ENCODE results near the gene COX5B.

The COX5B gene

GRCh38 chr2:97656905-97657587 lies 11.2 kb downstream of the COX5B start:
- Histone ChIP-seq H3K4me2 (ENCODE audit: low read depth, low read length) (no peak overlapping the region), H3K79me2 (ENCODE audit: low read length) (peaks cover 24% of the 10 kb centered on the region), H3K9me2 (replicated peaks; ENCODE audit: insufficient read depth, low read length) (no peaks in the 10 kb centered on the region), H2AFZ (ENCODE audit: low read length) (no peak overlapping the region), H3K9me3 (replicated peaks; ENCODE audit: insufficient read depth, low read length) (no peaks in the 10 kb centered on the region), H3F3A (ENCODE audit: insufficient read depth, low read length) (no peaks in the 10 kb centered on the region; the same call in 1 of the 2 replicates), H3K36me3 (replicated peaks; ENCODE audit: insufficient read depth, low read length) (0 out of 2 replicates have a peak, but pooled peaks cover 5% of the 10 kb centered on the region), H3K27me3 (replicated peaks; ENCODE audit: insufficient read depth, low read length) (no peaks in the 10 kb centered on the region), H3K27ac (ENCODE audit: low read length) (no peak overlapping the region), H3K4me3 (ENCODE audit: low read length) (no peak overlapping the region), H4K20me1 (ENCODE audit: insufficient read depth, low read length) (no peaks in the 10 kb centered on the region), H3K4me1 (ENCODE audit: low read length) (peaks cover 3% of the 10 kb centered on the region; the same call in 1 of the 2 replicates), H3K9ac (ENCODE audit: low read length) (no peak overlapping the region)
- TF ChIP-seq, protein P1, sequence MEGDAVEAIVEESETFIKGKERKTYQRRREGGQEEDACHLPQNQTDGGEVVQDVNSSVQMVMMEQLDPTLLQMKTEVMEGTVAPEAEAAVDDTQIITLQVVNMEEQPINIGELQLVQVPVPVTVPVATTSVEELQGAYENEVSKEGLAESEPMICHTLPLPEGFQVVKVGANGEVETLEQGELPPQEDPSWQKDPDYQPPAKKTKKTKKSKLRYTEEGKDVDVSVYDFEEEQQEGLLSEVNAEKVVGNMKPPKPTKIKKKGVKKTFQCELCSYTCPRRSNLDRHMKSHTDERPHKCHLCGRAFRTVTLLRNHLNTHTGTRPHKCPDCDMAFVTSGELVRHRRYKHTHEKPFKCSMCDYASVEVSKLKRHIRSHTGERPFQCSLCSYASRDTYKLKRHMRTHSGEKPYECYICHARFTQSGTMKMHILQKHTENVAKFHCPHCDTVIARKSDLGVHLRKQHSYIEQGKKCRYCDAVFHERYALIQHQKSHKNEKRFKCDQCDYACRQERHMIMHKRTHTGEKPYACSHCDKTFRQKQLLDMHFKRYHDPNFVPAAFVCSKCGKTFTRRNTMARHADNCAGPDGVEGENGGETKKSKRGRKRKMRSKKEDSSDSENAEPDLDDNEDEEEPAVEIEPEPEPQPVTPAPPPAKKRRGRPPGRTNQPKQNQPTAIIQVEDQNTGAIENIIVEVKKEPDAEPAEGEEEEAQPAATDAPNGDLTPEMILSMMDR (IDR thresholded peaks at IDR 0.05; ENCODE audit: low read length) = no peak
- TF ChIP-seq EZH2 (optimal IDR thresholded peaks at IDR 0.05; ENCODE audit: low read depth, low read length) = no peak
- TF ChIP-seq EZH2phosphoT487 (IDR thresholded peaks at IDR 0.05; ENCODE audit: low read length) = no peak
- DNase-seq = no peak

DNA sequence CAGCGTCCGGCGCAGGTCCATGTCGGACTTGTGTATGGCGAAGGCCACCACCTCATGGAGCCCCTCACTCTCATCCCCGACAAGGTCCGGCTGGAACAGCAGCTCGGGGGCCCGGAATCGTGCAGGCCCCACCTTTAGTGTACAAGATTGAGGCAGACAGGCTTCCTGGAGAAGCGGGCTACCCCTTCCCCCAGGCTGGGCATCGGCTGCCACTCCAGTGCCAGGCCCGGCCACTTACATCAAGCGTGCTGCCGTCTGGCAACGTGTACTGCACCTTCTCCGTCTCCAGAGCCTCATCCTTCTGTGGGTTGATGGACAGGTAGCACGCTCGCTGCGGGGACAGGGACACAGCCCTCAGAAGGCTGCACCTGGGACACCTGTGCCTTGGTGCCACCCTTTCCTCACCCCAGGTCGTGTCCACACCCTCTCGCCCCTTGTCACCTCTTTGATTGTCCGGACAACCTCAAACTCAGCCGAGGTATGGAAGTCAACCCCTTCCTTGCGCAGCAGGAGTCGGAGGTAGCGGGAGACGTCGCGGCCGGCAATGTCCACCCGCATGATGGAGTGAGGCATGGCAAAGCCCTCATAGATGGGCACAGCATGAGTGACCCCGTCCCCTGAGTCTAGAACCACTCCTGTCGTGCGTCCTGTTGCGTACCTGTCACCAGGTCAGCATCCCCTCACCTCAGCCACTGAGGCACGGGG lies 12.3 kb downstream of the COX5B start:
- no peaks in the 10 kb centered on the region for H3K9me3 ChIP-seq (replicated peaks; ENCODE audit: insufficient read depth, low read length)
- H3K9me2 ChIP-seq (replicated peaks; ENCODE audit: insufficient read depth, low read length) = no peaks in the 10 kb centered on the region
- no peaks in the 10 kb centered on the region; the same call in 1 of the 2 replicates for H3F3A ChIP-seq (ENCODE audit: insufficient read depth, low read length)
- no peak overlapping the region for H3K4me3 ChIP-seq (ENCODE audit: low read length)
- peaks cover 34% of the 10 kb centered on the region for H3K79me2 ChIP-seq (ENCODE audit: low read length)
- DNase-seq = no peak
- H4K20me1 ChIP-seq (ENCODE audit: insufficient read depth, low read length) = no peaks in the 10 kb centered on the region
- H3K27ac ChIP-seq (ENCODE audit: low read length) = no peak overlapping the region
- H3K4me1 ChIP-seq (ENCODE audit: low read length) = peaks cover 4% of the 10 kb centered on the region; the same call in 1 of the 2 replicates
- H2AFZ ChIP-seq (ENCODE audit: low read length) = no peak overlapping the region
- H3K4me2 ChIP-seq (ENCODE audit: low read depth, low read length) = no peak overlapping the region
- no peak overlapping the region for H3K9ac ChIP-seq (ENCODE audit: low read length)
- 0 out of 2 replicates have a peak, but pooled peaks cover 5% of the 10 kb centered on the region for H3K36me3 ChIP-seq (replicated peaks; ENCODE audit: insufficient read depth, low read length)
- no peaks in the 10 kb centered on the region for H3K27me3 ChIP-seq (replicated peaks; ENCODE audit: insufficient read depth, low read length)
- TF ChIP-seq EZH2phosphoT487 (IDR thresholded peaks at IDR 0.05; ENCODE audit: low read length) (no peak), EZH2 (optimal IDR thresholded peaks at IDR 0.05; ENCODE audit: low read depth, low read length) (no peak)
- TF ChIP-seq, protein P1 (IDR thresholded peaks at IDR 0.05; ENCODE audit: low read length) = no peak

DNA sequence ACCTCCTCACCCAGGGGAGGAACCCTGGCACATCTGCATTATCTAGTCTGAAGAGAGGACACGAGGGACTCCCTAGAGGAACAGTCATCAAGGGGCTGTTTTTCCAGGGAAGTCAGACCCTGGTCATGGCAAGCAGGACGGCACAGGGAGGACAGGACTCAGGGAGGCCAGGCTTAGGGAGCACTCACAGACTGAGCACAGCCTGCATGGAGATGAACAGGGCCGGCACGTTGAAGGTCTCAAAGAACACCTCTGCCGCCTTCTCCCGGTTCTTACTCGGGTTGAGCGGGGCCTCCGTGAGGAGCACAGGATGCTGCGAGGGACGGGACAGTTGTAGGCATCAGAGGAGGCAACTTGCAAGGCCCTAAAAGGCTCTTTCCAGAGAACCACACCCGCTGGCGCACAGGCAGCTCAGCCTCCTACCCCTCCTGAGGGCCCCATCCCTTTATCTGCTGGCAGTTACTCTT lies 12.9 kb downstream of the COX5B start:
- H3K9ac ChIP-seq (ENCODE audit: low read length) = no peak overlapping the region
- 0 out of 2 replicates have a peak, but pooled peaks cover 5% of the 10 kb centered on the region for H3K36me3 ChIP-seq (replicated peaks; ENCODE audit: insufficient read depth, low read length)
- no peak overlapping the region for H3K4me3 ChIP-seq (ENCODE audit: low read length)
- no peak overlapping the region for H3K4me2 ChIP-seq (ENCODE audit: low read depth, low read length)
- no peaks in the 10 kb centered on the region for H3K9me2 ChIP-seq (replicated peaks; ENCODE audit: insufficient read depth, low read length)
- H3K9me3 ChIP-seq (replicated peaks; ENCODE audit: insufficient read depth, low read length) = no peaks in the 10 kb centered on the region
- no peak for DNase-seq
- no peaks in the 10 kb centered on the region; the same call in 1 of the 2 replicates for H3F3A ChIP-seq (ENCODE audit: insufficient read depth, low read length)
- H3K27me3 ChIP-seq (replicated peaks; ENCODE audit: insufficient read depth, low read length) = no peaks in the 10 kb centered on the region
- no peak overlapping the region for H3K27ac ChIP-seq (ENCODE audit: low read length)
- H2AFZ ChIP-seq (ENCODE audit: low read length) = no peak overlapping the region
- peaks cover 38% of the 10 kb centered on the region for H3K79me2 ChIP-seq (ENCODE audit: low read length)
- TF ChIP-seq EZH2 (optimal IDR thresholded peaks at IDR 0.05; ENCODE audit: low read depth, low read length) (no peak), EZH2phosphoT487 (IDR thresholded peaks at IDR 0.05; ENCODE audit: low read length) (no peak)
- TF ChIP-seq, protein P1 (IDR thresholded peaks at IDR 0.05; ENCODE audit: low read length) = no peak
- H4K20me1 ChIP-seq (ENCODE audit: insufficient read depth, low read length) = no peaks in the 10 kb centered on the region
- peaks cover 4% of the 10 kb centered on the region; the same call in 1 of the 2 replicates for H3K4me1 ChIP-seq (ENCODE audit: low read length)

Measured in MM.1S (cell line).